SKM-1 (cell line): ENCODE results near the gene LRRFIP1.
"Not testable (repeated sequence)": the region's sequence is repeated elsewhere in the genome, so short reads cannot be mapped to it uniquely, and the experiment has no call there.

Source experiments
- DNase-seq: peaks from one replicate; lab custom pipeline; 2025; ENCODE audit not compliant: unreplicated experiment; lab: John Stamatoyannopoulos, UW

LRRFIP1 gene

DNA sequence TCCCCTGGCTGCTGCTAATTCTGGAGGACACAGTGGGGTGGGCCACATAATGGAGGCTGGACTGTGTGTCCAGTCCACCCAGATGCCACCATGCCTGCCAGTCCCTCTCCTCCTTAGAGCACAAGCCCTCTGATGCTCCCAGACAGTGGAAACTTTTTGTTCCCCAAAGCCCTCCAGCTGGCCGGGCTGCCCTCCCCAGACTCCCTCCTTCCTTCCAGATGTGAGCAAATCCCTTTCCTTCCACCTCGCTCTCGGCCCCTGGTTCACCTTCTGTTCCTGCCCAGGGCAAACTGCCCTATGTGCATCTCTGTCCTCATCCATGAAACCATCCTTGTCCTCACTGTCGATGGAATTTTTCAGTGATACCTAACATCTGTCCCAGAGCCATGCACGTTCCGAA lies 33.9 kb downstream of the LRRFIP1 start:
- DNase-seq: no peak

DNA sequence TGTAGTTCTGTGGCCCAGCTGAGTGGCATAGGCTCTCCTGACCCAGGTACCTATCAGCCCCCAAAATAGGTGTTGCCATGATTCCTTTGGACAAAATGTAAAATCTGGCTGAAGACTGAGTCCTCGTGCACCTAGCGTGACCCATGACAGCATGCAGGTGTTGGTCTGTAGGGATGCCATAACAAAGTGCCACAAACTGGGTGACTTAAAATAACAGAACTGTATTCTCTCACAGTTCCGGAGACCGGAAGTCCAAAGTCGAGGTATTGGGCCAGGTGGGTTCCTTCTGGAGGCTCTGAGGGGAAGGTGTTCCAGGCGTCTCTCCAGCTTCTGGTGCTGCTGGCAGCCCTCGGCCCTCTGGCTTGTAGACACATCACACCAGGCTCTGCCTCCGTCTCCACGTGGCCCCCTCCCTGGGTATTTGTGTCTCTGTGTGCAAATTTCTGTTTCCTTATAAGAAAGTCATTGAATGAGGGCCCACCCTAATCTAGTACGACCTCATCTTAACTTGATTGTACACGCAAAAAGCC lies 34.5 kb downstream of the LRRFIP1 start:
- no peak for DNase-seq

DNA sequence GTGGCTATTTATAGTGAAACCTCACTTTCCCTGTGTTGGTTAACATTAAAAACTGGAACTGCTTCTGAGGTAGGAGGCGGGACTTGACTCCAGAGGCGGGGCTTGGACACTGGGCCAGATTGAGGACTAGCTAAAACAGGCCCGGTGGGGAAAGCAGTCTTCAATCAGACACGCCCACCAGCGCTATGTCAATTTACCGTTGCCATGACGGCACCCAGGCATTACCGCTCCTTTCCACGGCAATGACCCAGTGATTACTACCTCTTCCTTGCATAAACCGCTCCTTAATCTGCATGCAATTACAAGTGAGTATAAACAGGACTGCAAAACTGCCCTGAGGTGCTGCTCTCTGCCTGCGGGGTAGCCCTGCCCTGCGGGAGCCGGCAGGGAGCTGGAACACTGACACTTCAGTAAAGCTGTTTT lies 35.3 kb downstream of the LRRFIP1 start:
- peak; percentile 74 for DNase-seq

DNA sequence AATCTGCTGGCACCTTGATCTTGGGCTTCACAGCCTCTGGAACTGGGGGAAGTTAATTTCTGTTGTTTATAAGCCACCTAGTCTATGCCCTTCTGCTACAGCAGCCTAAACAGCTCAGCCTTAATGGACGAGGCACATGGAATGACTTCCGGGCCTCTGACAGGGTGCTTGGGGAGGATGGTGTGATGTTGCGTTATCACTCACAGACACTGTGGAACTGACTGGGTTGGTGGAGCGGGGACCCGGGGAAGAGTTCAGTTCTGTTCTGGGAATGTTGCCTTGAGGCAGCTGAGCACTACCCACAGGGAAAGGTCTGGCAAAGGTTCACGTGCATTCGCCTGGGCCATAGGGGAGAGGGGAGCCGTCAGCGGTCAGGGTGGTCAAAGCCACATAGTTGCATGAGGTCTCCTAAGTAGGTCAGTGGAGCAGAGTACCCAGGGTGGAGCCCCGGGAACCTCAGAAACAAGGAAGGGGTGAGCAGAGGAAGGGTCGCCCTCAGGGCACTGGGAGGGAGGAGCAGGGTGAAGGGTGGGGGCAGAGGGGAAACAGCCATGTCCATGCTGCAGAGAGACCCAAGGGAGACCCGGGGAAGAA lies 36.2 kb downstream of the LRRFIP1 start:
- no peak for DNase-seq

DNA sequence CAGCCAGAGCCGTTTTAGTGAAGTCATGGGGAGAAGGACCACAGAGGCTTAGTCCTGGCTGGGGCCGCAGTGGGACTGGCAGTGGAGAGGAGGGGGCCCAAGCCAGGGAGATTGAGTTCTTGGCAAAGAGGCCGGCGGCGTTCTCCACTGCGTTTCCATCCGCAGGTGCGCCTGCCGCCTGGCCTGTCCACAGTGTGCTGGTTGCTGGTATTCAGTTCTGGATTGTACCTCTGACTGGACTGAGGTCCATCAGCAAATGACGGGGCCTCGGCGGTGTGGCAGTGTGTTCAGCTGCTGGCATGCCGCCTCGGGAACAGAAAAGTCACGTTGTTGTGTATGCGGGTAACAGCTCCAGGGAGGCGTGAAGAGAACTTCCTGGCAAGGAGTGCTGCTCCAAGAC lies 36.8 kb downstream of the LRRFIP1 start:
- DNase-seq: no peak

DNA sequence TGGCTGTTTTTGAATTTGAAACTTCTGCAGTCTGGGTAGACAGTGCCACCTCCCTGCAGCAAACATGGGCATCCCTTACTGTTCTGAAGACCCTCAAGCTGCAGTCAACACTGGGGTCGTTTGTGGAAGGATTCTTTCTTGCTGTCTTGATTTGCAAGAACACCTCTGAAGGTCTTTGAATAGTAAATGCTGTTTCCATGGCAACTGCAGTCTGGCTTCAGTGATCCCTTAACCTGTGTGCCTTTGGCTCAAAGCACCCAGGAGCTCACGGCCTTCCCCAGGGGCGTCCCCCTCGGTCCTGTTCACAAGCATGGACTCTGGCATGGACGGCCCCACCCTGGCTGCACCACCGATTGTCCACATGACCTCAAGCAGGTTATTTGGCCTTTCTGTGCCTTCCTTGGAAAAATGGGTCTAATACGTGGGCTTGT lies 38.3 kb downstream of the LRRFIP1 start:
- DNase-seq: no peak

DNA sequence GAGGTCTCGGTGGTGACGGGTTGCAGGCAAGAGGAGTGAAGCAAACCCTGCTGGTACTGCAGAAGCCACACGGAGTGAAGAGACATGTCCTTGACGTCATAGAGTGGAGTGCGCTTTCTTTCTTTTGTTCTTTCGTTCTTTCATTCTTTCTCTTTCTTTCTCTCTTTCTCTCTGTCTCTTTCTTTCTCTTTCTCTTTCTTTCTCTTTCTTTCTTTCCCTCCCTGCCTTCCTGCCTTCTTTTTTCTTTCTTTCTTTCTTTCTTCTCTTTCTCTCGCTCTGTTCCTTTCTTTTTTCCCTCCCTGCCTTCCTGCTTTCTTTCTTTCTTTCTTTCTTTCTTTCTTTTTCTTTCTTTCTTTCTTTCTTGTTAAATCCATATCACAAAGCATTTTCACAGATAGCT lies 39.2 kb downstream of the LRRFIP1 start:
- DNase-seq: no peak

DNA sequence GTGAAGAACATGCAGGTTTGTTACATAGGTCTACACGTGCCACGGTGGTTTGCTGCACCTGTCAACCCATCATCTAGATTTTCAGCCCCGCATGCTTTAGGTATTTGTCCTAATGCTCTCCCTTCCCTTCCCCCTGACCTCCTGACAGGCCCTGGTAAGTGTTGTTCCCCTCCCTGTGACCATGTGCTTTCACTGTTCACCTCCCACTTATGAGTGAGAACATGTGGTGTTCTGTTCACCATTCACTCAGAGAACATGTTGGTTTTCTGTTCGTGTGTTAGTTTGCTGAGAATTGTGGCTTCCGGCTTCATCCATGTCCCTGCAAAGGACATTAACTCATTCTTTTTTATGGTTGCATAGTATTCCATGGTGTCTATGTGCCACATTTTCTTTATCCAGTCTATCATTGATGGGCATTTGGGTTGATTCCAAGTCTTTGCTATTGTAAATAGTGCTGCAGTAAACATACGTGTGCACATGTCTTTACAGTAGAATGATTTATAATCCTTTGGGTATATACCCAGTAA lies 39.7 kb downstream of the LRRFIP1 start:
- not testable (repeated sequence) for DNase-seq

DNA sequence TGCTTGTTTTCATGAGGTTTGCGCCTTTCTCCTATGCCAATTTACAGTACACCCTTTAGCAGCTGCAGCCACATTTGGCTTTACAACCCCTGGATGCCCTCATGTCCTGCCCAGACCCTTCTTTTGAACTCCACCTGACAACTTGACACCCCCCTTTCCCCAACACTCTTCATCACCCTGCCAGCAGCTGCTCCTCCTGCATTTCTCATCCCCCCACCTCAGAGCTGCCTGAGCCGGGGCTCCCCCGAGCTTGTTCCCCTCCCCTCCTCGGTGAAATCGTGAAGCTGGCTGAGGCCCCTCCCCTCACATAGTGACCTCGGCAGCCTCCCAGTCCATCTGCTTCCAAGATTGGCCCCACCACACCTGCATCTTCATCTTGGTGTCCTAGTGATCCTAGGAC lies 40.5 kb downstream of the LRRFIP1 start:
- DNase-seq: no peak

DNA sequence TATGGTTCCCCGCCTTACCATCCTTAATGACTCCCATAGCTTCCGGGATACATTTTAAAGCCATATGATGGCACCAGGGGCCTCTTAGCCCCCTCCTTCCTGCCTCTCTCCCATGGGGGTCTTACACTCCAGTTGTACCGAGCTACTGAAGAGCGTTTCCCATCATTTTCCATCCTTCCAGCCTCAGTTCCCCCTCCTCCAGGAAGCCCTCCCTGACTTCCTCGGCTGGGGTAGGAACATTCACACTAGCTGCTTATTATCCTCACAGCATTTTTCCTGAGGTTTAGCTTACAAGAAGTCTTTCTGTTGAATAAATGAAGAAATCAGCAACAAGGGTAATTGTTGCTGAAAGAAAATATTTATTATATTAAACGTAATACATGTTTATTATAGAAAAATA lies 41.1 kb downstream of the LRRFIP1 start:
- no peak for DNase-seq

DNA sequence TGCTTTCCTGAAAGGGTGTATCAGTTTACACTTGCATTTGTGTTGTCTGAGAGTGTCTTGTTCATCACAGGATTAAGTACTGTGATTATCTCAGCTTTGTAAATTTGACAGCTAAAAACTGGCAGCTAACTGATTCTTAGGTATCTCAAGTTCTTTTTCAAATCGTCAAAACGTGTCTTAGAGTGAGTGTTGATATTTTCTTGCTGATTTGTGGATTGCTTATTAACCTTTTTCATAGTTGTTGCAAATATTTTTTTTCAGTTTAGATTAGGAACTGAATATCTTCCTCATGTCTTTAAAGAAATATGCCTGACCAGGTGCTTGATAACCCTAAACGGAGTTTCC lies 41.9 kb downstream of the LRRFIP1 start:
- no peak for DNase-seq

DNA sequence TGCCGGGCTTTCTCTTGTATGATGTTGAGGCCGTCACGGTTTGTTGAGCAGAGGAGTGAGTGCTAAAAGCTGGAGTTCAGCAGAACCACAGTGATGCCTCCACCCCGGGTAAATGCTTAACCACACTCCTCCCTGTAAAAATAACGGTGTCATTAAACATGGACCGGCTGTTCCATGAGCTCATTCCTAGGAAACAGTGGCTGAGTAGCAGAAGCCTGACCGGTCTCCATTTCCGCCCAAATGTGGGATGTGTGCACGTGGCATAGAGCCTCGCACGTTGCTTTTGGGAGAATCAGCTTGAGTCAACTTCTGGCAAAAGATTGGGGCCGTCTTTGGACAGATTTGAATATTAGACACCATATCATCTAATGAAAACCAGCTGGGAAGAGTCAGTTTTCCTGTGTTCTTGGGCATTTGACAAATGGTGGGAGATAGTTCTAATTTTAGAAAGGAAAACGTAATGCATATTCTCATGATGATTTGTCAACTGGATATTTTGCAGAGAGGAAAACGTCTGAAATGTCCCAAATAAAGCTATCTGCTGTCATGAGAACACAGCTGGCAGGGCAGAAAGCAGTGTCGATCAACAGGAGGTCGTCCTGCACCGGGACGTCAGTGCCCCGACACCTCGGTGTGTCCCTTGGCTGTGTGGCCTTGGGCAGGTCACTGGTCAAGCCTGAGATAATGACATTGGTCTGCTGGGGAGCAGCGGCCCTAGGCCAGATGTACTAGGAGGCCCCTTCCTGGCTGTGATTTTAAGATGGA lies 42.4 kb downstream of the LRRFIP1 start:
- no peak for DNase-seq

DNA sequence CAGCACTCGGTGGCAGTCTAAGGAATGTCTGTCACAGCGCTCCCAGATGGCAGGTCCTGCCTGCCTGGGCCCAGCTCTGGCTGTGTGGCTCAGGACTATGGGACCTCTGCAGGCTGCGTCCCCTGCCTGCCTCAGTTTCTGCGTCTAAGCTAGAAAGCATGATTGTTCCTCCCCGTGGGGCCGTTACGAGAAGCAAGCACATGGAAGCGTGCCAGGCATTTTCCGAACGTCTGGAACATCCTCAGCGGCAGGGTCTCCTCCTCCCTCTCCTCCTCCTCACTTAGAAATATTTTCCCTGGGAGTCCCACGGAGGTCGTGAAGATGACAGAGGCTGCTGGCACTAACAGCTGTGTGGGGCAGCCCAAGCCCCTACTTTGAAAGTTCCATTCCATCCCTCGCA lies 43.3 kb downstream of the LRRFIP1 start:
- no peak for DNase-seq

DNA sequence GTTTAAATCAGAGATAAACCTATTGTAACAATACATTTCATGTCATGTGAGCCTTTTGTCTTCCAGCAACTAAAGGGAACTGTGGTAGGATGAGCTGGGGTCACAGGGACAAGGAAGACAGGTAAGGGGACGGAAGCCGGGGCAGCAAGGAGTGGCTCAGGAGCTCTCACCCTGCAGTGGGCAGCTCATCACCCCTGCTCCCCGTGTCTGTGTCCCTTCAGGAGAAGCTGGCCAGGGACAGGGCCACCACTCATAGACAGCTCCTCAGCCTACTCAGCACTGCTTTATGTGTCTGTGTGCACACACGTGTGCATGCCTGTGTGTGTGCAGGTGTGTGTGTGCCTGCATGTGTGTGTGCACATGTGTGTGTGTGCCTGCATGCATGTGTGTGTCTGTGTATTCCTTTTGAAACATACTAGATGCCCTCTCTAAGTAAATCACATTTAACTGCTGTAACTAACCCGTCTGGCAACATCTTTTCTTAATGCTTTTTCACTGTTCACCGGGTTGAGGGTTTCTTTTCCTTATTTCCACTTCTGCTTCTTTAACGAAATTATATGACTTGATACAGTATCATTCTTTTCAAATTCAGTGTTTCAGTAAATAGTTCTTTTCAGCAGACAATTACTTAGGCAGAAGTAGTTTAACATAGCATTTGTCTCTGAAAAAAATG lies 44.2 kb downstream of the LRRFIP1 start:
- DNase-seq: no peak

DNA sequence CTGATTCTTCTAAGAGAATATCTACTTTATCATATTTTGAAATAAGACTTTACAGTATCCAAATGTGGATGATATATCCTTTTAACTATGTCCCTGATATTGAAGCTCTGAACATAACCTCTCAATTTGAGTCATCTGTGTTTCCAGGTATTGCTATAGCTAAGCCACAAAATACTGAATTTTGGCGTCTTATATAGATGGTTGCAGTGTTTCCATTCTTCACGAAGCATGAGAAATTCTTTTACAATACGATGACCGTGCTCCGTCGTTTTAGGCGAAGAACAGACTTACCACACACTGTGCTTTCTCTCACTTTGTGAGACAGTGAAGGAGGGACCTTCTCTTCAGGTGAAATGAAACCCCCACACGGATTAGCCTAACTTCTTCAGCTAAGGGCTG lies 45.3 kb downstream of the LRRFIP1 start:
- no peak for DNase-seq

DNA sequence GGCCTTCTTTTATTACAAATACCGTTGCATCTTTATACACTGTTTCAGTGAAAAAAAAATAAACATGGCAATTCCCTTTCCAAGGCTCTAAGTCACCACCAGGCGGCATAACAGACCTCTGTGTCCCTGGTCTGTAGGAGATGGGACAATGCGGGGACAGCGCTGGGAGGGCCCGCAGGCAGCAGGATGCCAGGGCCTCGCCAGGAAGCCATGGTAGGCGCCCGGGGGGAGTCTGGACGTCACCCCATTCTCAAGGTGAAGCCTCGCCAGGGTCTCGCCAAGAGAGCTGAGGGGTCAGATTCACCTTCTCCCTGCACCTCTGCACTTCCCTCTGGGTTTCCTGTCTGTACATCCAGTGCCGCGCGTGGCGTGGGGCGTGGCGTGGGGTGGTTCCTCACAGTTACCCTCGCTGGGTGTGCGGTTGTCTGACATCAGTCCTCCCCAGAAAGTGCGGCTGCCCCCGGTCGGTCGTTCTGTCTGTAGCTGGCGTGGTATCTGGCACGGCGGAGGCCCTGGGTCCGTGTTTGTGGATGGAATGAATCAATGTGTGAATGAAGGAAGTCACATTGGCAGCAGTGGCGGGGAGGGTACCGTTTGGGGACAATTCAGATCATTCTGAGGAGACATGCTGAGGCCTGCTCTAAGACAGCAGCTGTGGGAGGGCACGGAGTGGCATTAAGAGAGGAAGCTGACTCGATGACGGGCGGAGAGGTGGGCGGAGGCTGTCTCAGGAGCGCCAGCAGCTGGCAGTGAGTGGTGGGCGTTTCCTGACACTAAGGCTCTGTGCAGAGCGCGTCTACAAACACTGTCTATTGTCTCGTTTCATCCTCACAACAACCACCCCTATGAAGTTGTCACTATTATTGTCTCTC lies 46.0 kb downstream of the LRRFIP1 start:
- peak; percentile 46 for DNase-seq

DNA sequence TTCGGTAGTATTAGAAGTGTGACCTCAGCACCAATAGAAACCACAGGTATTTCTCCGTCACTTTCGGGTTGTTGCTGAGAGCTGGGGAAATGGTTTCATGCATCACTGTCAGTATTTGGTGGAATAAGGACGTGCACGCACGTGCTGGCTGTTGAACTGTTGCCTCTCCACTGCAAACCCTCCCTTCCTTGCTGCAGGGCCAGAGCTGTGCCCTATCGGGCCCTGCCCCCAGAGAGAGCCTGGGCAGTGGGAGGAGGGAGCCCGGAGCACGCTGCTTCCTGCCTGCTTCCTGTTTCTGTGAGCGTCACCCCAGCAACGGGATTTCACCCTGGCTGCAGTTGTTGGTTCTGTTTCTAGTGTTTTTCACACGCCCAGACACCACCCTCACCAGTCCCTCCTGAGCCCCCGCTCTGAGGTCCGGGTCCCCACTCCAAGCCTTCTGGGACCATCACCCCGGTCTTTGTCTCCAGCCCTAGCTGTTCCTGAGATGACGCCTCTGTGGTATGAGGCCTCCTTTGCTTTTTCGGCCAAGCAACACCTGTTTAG lies 47.4 kb downstream of the LRRFIP1 start:
- peak; percentile 91 for DNase-seq

DNA sequence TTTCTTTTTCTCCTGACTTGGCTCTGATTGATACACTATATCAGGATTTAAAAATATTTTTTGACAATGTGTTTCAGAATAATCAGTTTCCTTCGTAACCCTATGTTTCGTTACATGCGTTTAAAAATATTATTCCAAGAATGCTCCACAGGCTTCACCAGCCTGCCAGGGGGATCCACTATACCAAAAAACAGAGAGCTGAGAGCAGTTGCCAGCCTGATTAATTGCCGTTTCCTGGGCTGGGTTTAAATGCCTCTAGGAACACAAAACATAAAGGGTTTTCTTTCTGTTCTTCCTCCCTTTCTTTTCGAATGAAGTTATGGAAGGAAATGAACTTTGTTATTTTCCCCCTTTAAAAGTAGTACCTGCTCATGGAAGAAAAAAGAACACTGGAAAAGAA lies 47.9 kb downstream of the LRRFIP1 start:
- DNase-seq: no peak

DNA sequence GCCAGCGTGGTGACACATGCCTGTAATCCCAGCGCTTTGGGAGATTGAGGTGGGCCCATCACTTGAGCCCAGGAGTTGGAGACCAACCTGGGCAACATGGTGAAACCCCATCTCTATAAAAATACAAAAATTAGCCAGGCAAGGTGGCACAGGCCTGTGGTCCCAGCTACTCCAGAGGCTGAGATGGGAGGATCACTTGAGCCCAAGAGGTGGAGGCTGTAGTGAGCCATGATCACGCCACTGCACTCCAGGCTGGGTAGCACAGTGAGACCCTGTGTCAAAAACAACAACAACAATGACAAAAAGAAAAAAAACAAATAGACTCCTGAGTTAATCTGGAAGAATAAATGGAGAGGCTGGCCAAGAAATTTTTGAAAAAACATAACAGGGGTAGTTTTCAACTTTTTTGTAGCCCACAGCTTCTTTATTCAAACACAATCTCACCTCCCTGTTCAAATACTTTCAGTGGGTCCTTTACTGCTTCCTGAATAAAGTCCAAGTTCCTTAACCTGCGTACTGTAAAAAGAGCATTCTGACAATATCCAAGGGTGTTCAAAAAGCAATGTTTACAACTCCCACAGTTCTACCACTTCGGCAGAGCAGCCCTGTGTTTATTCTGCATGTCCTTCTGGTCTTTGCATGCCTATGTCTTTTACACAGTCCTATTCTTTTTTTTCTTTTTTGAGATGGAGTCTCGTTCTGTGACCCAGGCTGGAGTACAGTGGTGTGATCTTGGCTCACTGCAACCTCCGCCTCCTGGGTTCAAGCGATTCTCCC lies 53.5 kb downstream of the LRRFIP1 start:
- no peak for DNase-seq

DNA sequence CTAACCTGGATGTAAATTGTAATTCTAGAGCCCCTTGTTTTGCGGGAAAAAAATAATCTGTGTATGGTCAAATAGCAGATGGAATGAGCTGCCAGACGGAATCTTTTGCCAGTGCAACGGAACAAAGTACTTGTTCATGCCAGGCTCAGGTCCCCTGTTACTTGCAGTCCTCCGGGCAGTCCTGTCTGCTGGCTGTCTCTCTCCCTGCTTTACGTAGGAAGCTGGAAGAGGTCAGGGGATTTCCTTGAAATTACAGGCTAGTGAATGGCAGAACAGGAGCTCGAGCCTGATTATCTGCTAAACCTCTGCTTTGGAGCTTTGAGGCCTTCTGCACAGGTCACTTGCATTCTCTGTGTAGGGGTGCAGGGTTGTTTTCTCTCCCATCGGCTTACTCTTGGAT lies 54.8 kb downstream of the LRRFIP1 start:
- no peak for DNase-seq
